Measurements from ENCODE around the gene CES4A. TPM values are rescaled to one million over a fixed set of nuclear protein-coding genes. Genes with fewer than 3 reads are reported as not detected.
"Not testable (repeated sequence)": the region's sequence is repeated elsewhere in the genome, so short reads cannot be mapped to it uniquely, and the experiment has no call there.

Gene CES4A
- total RNA-seq, 2 donors from 2014 or later: 5.9 to 7.8 TPM

- intact Hi-C loops (cut with DNase I): no loop called here
- H3K9me3 ChIP-seq: no peaks in the 10 kb centered on the region
- H3K36me3 ChIP-seq: no peaks in the 10 kb centered on the region
- H3K4me1 ChIP-seq: no peaks in the 10 kb centered on the region
- TF ChIP-seq CTCF (IDR thresholded peaks at IDR 0.05): no peak
- H3K27ac ChIP-seq: no peak overlapping the region
- no peaks in the 10 kb centered on the region for H3K27me3 ChIP-seq
- no peak overlapping the region for H3K4me3 ChIP-seq
- DNase-seq: no peak
- H3K9ac ChIP-seq (ENCODE audit: low read depth in 2 of 2, low read length in 2 of 2): no peak overlapping the region
These were observed 3.5 kb upstream of the CES4A start for GRCh38 chr16:66984892-66985311.

- Histone ChIP-seq H3K9ac (ENCODE audit: low read depth in 2 of 2, low read length in 2 of 2) (no peak overlapping the region), H3K27ac (no peak overlapping the region), H3K36me3 (no peaks in the 10 kb centered on the region), H3K9me3 (no peaks in the 10 kb centered on the region), H3K4me1 (no peaks in the 10 kb centered on the region), H3K27me3 (no peaks in the 10 kb centered on the region), H3K4me3 (no peak overlapping the region)
- no peak for DNase-seq
- intact Hi-C loops (cut with DNase I): no loop called here
- TF ChIP-seq CTCF (IDR thresholded peaks at IDR 0.05): no peak
These were observed 1.8 kb upstream of the CES4A start for GRCh38 chr16:66986559-66986958.

- no peaks in the 10 kb centered on the region for H3K9me3 ChIP-seq
- no peaks in the 10 kb centered on the region for H3K4me1 ChIP-seq
- intact Hi-C loops (cut with DNase I): no loop called here
- H3K9ac ChIP-seq (ENCODE audit: low read depth in 2 of 2, low read length in 2 of 2): no peak overlapping the region
- H3K4me3 ChIP-seq: no peak overlapping the region
- TF ChIP-seq CTCF (IDR thresholded peaks at IDR 0.05): no peak
- no peak overlapping the region for H3K27ac ChIP-seq
- H3K36me3 ChIP-seq: no peaks in the 10 kb centered on the region
- no peak for DNase-seq
- H3K27me3 ChIP-seq: no peaks in the 10 kb centered on the region
These were observed 3.2 kb downstream of the CES4A start for GRCh38 chr16:66991545-66992077.

GRCh38 chr16:66993558-66993957 is 5.2 kb downstream of the CES4A start:
- H3K4me3 ChIP-seq; H3K27me3 ChIP-seq; H3K9ac ChIP-seq (ENCODE audit: low read depth in 2 of 2, low read length in 2 of 2); intact Hi-C loops (cut with DNase I); DNase-seq; H3K4me1 ChIP-seq; H3K36me3 ChIP-seq; H3K27ac ChIP-seq; H3K9me3 ChIP-seq: not testable (repeated sequence)

GRCh38 chr16:66996324-66996982 is 8.1 kb downstream of the CES4A start:
- H3K9ac ChIP-seq (ENCODE audit: low read depth in 2 of 2, low read length in 2 of 2): no peak overlapping the region
- no peak overlapping the region for H3K4me3 ChIP-seq
- TF ChIP-seq CTCF (IDR thresholded peaks at IDR 0.05): no peak
- H3K27ac ChIP-seq: no peak overlapping the region
- H3K27me3 ChIP-seq: no peaks in the 10 kb centered on the region
- no peaks in the 10 kb centered on the region for H3K36me3 ChIP-seq
- no peaks in the 10 kb centered on the region for H3K4me1 ChIP-seq
- H3K9me3 ChIP-seq: no peaks in the 10 kb centered on the region
- intact Hi-C loops (cut with DNase I): no loop called here
- DNase-seq: no peak

GRCh38 chr16:66996983-66997358 is 8.6 kb downstream of the CES4A start:
- TF ChIP-seq CTCF (IDR thresholded peaks at IDR 0.05): no peak
- Histone ChIP-seq H3K36me3 (no peaks in the 10 kb centered on the region), H3K9ac (ENCODE audit: low read depth in 2 of 2, low read length in 2 of 2) (no peak overlapping the region), H3K9me3 (no peaks in the 10 kb centered on the region), H3K27ac (no peak overlapping the region), H3K27me3 (no peaks in the 10 kb centered on the region), H3K4me1 (no peaks in the 10 kb centered on the region), H3K4me3 (no peak overlapping the region)
- intact Hi-C loops (cut with DNase I): no loop called here
- no peak for DNase-seq

Measured in colonic mucosa (tissue), 4 donors.